Neuron (in vitro differentiated cells): ENCODE results near the gene FTO.

Source experiments
- H2AFZ ChIP-seq: one replicate; pipeline ENCODE4 v1.6.1; 2013; ENCODE audit warnings: low read depth, mild to moderate bottlenecking, inconsistent platforms, low read length, moderate library complexity
- H3K27me3 ChIP-seq: one replicate; pipeline ENCODE4 v1.6.1; 2013; ENCODE audit warnings: low read length; ENCODE audit not compliant: insufficient read depth
- H3K36me3 ChIP-seq: one replicate; pipeline ENCODE4 v1.6.1; 2013; ENCODE audit warnings: low read length; ENCODE audit not compliant: insufficient read depth
- H3K4me1 ChIP-seq: one replicate; pipeline ENCODE4 v1.6.1; 2013; ENCODE audit warnings: low read length; ENCODE audit not compliant: insufficient read depth
- H3K4me3 ChIP-seq: 2 replicates; pipeline ENCODE4 v1.5.1; 2013; ENCODE audit warnings: mild to moderate bottlenecking, low read length, moderate library complexity
- H3K9me3 ChIP-seq: one replicate; pipeline ENCODE4 v1.6.1; 2013; ENCODE audit warnings: low read length

The FTO gene

DNA sequence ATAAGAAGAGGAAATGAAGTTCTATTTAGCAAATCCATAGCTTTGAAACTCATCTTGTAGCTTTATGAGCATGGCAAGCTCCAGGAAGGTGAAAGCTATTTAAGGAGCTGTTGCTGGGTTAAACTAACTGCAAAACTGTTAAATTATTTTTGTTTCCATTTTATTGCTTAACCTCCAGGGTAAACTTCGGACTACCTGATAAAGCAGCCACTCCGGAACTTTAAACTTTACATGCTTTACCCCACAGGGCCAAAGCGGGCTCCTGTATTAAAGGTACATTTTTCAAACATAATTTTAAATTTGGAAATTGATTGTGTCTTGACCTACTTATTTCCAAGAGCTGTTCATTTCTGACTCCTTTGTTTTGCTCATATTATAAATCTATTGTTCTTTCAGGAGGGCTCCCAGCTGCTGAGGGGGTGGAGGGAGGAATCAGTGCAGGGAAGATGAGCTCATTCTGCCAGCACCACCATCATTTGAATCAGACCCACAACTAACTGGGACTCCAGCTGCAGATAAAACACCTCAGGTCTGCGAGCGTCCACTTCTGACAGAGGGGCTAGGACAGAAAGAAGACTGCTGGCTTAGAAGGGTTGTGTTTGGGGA is 424.8 kb downstream of the FTO start:
- Histone ChIP-seq H2AFZ (no peak overlapping the region), H3K36me3 (no peaks in the 10 kb centered on the region), H3K27me3 (no peaks in the 10 kb centered on the region), H3K9me3 (peaks cover 2% of the 10 kb centered on the region), H3K4me3 (no peak overlapping the region), H3K4me1 (no peaks in the 10 kb centered on the region)

DNA sequence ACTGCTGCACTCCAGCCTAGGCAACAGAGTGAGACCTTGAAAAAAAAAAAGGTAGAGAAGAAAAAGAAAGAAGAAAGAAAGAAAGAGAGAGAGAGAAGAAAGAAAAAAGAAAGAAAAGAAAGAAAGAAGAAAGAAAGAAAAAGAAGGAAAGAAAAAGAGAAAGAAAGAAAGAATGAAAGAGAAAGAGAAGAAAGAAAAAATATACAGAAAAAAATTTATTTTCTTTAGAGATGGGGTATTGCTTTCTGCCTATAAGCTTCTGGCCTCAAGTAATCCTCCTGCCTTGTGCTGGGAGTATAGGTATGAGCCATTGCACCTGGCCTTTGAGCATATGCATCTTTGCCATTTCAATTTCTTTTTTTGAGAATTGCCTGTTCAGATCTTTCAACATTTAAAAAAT is 425.9 kb downstream of the FTO start:
- Histone ChIP-seq H3K36me3 (no peaks in the 10 kb centered on the region), H2AFZ (no peak overlapping the region), H3K4me3 (no peak overlapping the region), H3K4me1 (no peaks in the 10 kb centered on the region), H3K9me3 (peaks cover 2% of the 10 kb centered on the region), H3K27me3 (no peaks in the 10 kb centered on the region)

DNA sequence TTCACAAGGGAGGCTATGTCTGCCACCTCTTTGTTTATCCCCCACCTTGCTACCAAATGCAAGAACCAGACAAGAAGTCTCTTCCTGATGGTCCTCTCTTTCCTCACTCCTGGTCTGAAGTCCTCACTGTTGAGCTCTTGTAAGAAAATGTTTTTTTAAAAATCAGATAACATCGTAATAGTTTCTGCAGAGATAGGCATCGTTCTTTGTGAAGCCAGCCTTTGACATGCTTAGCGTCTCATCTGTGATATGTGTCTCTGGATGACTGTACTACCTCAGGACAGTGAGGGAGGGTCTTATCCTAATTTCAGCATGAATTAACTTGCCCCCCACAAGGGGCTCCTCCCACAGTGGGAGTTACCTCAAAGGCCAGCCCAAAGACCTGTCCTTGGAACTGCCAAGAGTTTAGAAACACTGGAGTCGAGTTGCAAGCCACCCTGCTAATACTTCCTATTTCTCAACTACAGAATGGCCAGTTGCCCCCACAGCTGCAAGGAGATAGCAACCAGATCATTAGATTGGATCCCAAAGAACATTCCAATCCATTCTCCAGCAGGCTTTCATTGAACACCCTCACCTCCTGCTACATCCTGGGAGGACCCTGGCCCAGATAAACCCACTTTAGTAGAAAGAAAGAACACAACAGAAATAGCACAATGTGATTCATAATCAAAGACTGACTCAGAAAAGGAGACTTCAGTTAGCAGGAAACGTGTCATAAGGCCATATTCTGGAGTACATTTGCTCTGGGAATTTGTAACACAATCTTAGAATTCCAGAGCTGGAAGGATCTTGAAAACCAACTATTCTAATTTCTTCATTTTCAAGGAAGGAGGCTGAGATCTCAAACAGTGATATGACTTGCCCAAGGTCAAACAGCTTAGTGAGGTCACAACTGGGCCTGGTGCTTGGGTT is 431.7 kb downstream of the FTO start:
- Histone ChIP-seq H3K27me3 (no peaks in the 10 kb centered on the region), H3K36me3 (no peaks in the 10 kb centered on the region), H3K4me1 (no peaks in the 10 kb centered on the region)

DNA sequence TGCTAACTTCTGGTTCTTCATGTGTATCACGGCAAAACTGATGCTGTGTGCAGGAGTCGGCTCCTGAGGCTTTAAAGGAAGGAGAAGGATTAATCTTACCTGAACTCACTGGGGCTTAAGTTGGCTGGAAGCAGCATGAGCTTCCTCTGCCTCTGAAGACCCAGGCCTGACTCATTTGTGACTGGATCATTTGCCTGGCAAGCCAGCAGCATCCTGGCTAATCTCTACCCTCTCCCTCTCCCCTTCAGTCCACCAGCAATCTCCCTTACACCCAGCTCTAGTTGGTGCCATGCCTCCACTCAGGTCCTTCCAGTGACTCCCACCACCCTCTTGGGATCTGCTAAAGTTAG is 432.3 kb downstream of the FTO start:
- Histone ChIP-seq H3K4me3 (no peak overlapping the region), H3K36me3 (no peaks in the 10 kb centered on the region), H3K4me1 (no peaks in the 10 kb centered on the region), H3K27me3 (no peaks in the 10 kb centered on the region), H2AFZ (no peak overlapping the region), H3K9me3 (peaks cover 2% of the 10 kb centered on the region)

More for the DNA sequence above, 431.7 kb downstream of the FTO start:
- Histone ChIP-seq H2AFZ (no peak overlapping the region), H3K9me3 (peaks cover 2% of the 10 kb centered on the region), H3K4me3 (no peak overlapping the region)

DNA sequence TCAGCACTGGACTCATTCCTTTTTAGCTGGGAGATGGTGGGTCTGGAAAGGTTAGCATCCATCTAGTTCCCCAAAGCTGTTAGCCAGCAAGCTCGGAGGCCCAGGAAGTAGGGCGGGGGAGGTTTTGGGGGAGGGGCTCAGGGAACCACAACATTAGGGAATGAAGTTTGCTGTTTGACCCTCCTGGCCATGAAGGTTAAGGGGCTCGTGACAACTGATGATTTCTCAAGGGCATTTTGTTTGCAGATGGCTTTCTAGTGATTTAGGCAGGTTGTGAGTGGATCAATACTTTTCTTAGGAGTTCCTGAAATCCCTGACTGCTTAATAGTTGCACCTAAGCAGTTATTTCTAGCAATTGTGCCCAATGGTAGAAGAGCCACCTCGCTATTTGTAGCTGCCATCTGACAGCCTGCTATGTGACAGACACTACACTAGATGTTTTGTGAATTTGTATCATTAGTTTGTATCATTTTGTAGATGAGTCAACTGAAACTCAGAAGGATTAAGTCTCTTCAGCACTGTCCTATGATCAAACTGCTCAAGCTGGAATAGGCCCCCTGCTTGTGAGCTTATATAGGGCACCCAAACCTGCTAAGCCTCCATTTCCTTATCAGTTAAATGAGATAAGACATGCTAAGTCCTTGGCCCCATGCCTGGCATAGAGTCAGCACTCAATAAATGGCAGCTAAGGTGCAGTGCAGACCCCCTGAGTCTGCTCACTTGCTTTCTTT is 436.3 kb downstream of the FTO start:
- Histone ChIP-seq H3K36me3 (no peaks in the 10 kb centered on the region), H3K27me3 (no peaks in the 10 kb centered on the region), H3K9me3 (no peaks in the 10 kb centered on the region), H3K4me1 (peaks cover 10% of the 10 kb centered on the region), H2AFZ (no peak overlapping the region), H3K4me3 (no peak overlapping the region)

DNA sequence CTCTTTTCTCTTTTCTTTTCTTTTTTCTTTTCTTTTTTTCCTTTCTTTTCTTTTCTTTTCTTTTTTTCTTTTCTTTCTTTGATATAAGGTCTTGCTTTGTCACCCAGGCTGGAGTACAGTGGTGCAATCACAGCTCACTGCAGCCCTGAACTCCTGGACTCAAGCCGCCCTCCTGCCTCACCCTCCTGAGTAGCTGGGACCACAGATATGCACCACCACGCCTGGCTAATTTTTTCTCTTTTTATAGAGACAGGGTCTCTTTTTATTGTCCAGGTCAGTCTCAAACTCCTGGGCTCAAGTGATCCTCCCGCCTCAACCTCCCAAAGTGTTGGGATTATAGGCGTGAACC is 436.8 kb downstream of the FTO start:
- Histone ChIP-seq H2AFZ (no peak overlapping the region), H3K4me3 (no peak overlapping the region), H3K36me3 (no peaks in the 10 kb centered on the region), H3K27me3 (no peaks in the 10 kb centered on the region), H3K4me1 (peaks cover 10% of the 10 kb centered on the region), H3K9me3 (peaks cover under 1% of the 10 kb centered on the region)

DNA sequence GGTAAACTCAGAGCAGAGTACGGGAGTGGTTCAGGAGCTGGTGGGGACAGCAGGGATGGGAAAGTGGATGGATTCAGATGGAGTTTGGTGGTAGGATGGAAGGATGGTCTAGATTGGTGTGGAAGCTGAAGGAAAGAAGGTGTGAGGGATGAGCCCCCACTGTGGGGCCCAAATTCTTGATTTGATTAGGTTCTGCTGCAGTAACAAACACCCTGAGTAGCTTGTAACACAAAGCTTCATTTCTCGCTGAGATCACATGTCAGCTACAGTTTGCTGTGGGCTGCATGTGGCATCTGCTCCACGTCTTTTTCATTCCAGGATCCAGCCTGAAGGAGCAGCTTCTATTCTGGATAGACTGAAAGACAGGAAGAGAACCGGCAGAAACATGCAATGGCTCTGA is 438.8 kb downstream of the FTO start:
- Histone ChIP-seq H2AFZ (no peak overlapping the region), H3K27me3 (no peaks in the 10 kb centered on the region), H3K36me3 (no peaks in the 10 kb centered on the region), H3K4me3 (no peak overlapping the region), H3K4me1 (peaks cover 10% of the 10 kb centered on the region), H3K9me3 (peaks cover 3% of the 10 kb centered on the region)

DNA sequence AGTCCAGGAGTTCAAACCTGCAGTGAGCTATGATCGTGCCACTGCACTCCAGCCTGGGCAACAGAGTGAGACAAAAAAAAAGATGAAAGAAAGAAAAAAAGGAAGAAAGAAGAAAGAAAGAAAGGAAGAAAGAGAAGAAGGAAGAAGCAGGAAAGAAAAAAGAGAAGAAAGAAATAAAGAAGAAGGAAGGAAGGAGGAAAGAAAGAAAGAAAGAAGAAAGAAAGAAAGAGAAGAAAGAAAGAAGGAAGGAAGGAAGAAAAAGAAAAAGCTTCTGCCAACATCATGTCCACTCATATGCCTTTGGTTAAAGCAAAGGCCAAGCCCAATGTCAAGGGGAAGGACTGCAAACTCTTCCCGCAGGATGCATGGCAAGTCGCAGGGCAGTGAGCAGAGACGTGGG is 439.5 kb downstream of the FTO start:
- Histone ChIP-seq H3K36me3 (no peaks in the 10 kb centered on the region), H3K9me3 (peaks cover 3% of the 10 kb centered on the region), H3K4me3 (no peak overlapping the region), H3K4me1 (peaks cover 10% of the 10 kb centered on the region), H3K27me3 (no peaks in the 10 kb centered on the region), H2AFZ (no peak overlapping the region)

DNA sequence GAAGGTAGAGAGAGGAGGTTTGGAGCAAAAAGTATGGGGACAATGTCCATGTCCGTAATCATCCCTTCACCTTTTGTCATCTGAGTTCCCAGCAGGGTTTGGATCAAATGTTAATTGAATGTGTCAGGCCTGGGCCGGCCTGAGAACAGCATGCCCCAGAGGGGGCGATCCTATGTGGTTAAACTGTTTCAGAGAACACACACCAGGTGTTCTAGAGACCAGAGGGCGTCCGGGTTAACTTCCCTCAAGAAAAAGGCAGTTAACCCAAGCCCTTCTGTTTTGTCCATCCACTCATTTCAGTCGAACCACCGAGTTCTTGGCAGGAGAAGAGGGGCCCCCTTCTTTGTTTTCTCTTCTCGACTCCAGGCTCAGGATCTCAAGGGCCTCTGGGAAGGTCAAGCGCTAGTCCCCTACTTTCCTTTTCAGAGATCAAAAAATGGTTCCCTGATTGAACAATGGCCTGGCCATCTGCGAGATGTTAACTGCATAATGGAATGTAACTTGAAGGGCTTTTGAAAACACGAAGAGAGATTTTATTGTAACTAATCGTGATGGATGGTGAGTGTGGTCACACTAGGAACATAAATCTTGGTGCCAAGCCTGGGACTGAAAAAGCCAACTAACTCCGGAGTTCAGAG is 440.1 kb downstream of the FTO start:
- no peaks in the 10 kb centered on the region for H3K27me3 ChIP-seq
- H3K9me3 ChIP-seq: peaks cover 3% of the 10 kb centered on the region

DNA sequence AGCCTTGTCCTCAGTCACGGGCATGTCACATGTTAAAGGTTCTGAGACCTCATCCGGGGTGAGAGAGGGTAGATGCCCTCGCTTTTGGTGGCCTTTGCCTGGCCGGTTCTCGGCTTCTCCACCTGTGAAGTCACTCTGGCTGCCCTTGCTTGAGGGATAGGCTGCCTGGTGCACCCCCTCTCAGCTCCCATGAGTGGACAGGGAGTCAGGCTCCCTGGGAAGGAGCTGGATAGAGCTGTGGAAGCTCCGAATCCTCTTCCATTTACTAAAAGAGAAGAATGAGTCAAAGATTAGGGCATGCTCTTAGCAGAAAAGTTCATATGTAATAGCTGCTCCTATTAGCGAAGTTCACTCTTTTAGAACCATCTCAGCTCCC is 440.6 kb downstream of the FTO start:
- peak overlapping the region; percentile 11 for H2AFZ ChIP-seq
- H3K4me3 ChIP-seq: no peak overlapping the region
- no peaks in the 10 kb centered on the region for H3K27me3 ChIP-seq
- H3K36me3 ChIP-seq: no peaks in the 10 kb centered on the region
- peaks cover 3% of the 10 kb centered on the region for H3K9me3 ChIP-seq
- H3K4me1 ChIP-seq: peaks cover 10% of the 10 kb centered on the region

More for the DNA sequence above, 440.1 kb downstream of the FTO start:
- H3K4me1 ChIP-seq: peaks cover 10% of the 10 kb centered on the region
- no peak overlapping the region for H3K4me3 ChIP-seq
- no peaks in the 10 kb centered on the region for H3K36me3 ChIP-seq
- peak overlapping the region; percentile 11 for H2AFZ ChIP-seq

DNA sequence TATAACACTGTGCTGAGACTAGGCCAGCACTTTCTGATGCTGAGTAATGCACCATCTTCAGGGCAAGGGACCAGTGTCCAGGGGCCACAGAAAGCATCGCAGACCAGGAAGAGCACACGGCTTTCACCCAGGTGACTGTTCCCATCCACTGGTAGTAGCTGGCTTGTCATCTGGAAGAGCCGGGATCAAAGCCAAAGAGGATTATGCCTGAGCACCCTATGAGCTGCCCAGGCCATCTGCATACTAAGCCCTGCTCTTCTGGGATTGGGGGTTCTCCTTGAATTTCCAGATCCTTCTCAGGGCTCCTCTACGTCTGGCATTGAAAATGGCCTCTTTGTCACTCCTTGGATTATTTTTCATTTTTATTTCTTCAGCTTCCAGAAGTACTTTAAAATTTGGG is 441.9 kb downstream of the FTO start:
- Histone ChIP-seq H3K27me3 (no peaks in the 10 kb centered on the region), H3K4me1 (peaks cover 10% of the 10 kb centered on the region), H3K4me3 (no peak overlapping the region), H2AFZ (no peak overlapping the region), H3K36me3 (no peaks in the 10 kb centered on the region), H3K9me3 (peaks cover 3% of the 10 kb centered on the region)

DNA sequence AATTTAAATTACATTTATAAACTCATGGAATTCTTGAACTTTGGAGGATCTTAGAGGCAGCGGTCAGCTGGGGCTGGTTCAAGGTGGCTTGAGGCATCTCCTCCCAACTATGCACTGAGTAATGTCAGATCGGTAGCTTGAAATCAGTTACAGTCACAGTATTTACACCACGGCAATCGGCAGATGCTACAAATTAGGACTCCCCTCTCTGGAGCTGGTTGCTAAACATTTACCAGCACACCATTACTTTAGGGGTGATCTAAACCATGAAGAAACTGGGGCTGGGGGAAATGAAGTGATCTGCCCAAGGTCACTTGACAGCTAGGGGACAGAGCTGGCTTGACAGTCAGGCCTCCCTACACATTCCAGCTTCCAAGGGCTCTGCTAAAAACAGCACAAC is 445.0 kb downstream of the FTO start:
- H3K4me1 ChIP-seq: peaks cover 5% of the 10 kb centered on the region
- H3K9me3 ChIP-seq: peaks cover 3% of the 10 kb centered on the region
- H3K4me3 ChIP-seq: no peak overlapping the region
- H3K27me3 ChIP-seq: no peaks in the 10 kb centered on the region
- H2AFZ ChIP-seq: no peak overlapping the region
- no peaks in the 10 kb centered on the region for H3K36me3 ChIP-seq

DNA sequence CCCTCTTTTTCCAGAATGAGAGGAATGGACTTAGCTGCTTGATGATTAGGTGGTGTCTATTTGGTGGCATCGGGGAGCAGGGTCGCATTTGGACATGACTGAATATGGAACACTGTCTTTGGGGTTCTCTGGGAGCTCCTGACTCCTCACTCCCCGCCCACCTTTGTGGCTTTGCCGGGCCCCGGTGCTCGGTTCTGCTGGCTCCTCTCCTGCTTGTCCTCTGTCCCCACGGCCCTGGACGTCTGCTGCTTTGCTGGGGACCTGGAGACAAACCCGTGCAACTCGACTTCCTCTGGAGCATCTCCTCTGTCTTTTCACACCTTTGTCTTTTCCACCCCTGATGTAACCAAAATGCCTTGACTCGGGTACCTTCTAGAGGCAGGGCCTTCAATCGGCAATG is 446.9 kb downstream of the FTO start:
- no peaks in the 10 kb centered on the region for H3K27me3 ChIP-seq
- no peak overlapping the region for H3K4me3 ChIP-seq
- no peaks in the 10 kb centered on the region for H3K36me3 ChIP-seq
- H3K9me3 ChIP-seq: peaks cover under 1% of the 10 kb centered on the region
- H2AFZ ChIP-seq: no peak overlapping the region
- H3K4me1 ChIP-seq: no peaks in the 10 kb centered on the region
